Limb (tissue), 2 donors: ENCODE measurements around the gene PNPLA6.
"Not testable (repeated sequence)": the region's sequence is repeated elsewhere in the genome, so short reads cannot be mapped to it uniquely, and the experiment has no call there.

ENCODE experiments used
- DNase-seq, 2 donors: peaks; one replicate each; pipeline ENCODE4 v3.0.0-alpha.2; 2016; ENCODE audit errors: extremely low spot score in 2 of 2

PNPLA6 gene

GRCh38 chr19:7552781-7553180 is 17.3 kb downstream of the PNPLA6 start:
- no peak for DNase-seq

- DNase-seq, result no peak
Observed at GRCh38 chr19:7554565-7554964, 19.0 kb downstream of the PNPLA6 start.

GRCh38 chr19:7554990-7555864 is 19.7 kb downstream of the PNPLA6 start:
- peak in 1 of 2 donors; percentile 62 for DNase-seq

- DNase-seq, result no peak
Observed at GRCh38 chr19:7556696-7557315, 21.3 kb downstream of the PNPLA6 start.

- no peak for DNase-seq
Observed at GRCh38 chr19:7558667-7559066, 23.1 kb downstream of the PNPLA6 start.

- no peak for DNase-seq
Observed at GRCh38 chr19:7559102-7559501, 23.6 kb downstream of the PNPLA6 start.

- DNase-seq, result no peak
Observed at GRCh38 chr19:7560255-7560654, 24.7 kb downstream of the PNPLA6 start.

- DNase-seq, result no peak
Observed at GRCh38 chr19:7561325-7561724, 25.8 kb downstream of the PNPLA6 start.

GRCh38 chr19:7562646-7563393 is 27.3 kb downstream of the PNPLA6 start:
- peak in 1 of 2 donors; percentile 41 for DNase-seq

- DNase-seq, result no peak
Observed at GRCh38 chr19:7564866-7565265, 29.3 kb downstream of the PNPLA6 start.

GRCh38 chr19:7565332-7565731 is 29.8 kb downstream of the PNPLA6 start:
- no peak for DNase-seq

- no peak for DNase-seq
Observed at GRCh38 chr19:7570761-7571160, 35.2 kb downstream of the PNPLA6 start.

GRCh38 chr19:7575434-7576040 is 40.0 kb downstream of the PNPLA6 start:
- no peak for DNase-seq

- DNase-seq, result not testable (repeated sequence)
Observed at GRCh38 chr19:7577422-7577821, 41.9 kb downstream of the PNPLA6 start.

- DNase-seq, result no peak
Observed at GRCh38 chr19:7578127-7578526, 42.6 kb downstream of the PNPLA6 start.

GRCh38 chr19:7579182-7579581 is 43.7 kb downstream of the PNPLA6 start:
- DNase-seq, result no peak

GRCh38 chr19:7582446-7582845 is 46.9 kb downstream of the PNPLA6 start:
- DNase-seq, result no peak

- no peak for DNase-seq
Observed at GRCh38 chr19:7589822-7590221, 54.3 kb downstream of the PNPLA6 start.

- no peak for DNase-seq
Observed at GRCh38 chr19:7590256-7590655, 54.7 kb downstream of the PNPLA6 start.

GRCh38 chr19:7595466-7596133 is 60.1 kb downstream of the PNPLA6 start, which contains the start of gene CAMSAP3:
Gene CAMSAP3, plus strand, starts transcription at chr19:7595863. Its CDS starts 140 bp downstream, at chr19:7596003.
- DNase-seq, result peak; percentile 22 to 82
